ENCODE measurements around the gene RAP2A. TPM values are rescaled to one million over a fixed set of nuclear protein-coding genes. Genes with fewer than 3 reads are reported as not detected.
A peak's percentile ranks its signal among the peaks of the same experiment; 100 is the strongest.

The RAP2A gene
- total RNA-seq, 1 donor from 2014 or later, result 32.1 TPM

DNA sequence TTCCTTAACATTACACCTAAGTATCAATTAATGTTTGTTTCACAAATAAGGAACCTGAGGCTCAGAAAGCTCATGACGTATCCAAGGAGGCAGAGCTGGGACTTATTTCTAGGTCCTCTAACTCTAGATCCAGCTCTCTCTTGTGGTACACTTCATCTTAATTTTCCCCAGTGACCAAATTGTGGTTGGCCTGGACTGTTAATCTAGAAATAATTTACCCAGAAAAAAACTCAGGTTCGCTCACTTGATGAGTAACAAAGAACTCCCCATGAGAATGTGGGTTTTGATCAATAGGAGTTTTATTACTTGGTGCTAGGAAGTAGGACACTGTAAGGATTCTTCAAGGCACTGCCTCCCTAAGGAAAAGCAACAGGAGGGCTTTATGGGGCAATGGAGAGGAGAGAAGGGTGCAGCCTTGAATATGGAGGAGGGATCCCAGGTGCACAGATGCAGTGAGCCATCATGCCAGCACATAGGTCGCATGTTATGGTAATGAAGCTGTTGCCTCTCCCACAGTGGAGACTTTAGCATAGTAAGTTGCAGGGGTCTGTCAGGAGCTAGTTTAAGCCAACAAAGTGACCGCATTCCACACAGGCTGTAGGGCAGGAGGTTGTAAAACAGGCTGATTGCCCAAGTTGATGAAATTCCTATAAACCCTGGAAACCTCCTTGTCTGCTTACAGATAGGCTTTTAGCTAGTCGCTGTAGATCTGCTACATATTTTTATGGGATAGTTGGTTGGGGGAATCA is 14.7 kb downstream of the RAP2A start:
- DNase-seq (ENCODE audit: low read depth), result peak; percentile 91

DNA sequence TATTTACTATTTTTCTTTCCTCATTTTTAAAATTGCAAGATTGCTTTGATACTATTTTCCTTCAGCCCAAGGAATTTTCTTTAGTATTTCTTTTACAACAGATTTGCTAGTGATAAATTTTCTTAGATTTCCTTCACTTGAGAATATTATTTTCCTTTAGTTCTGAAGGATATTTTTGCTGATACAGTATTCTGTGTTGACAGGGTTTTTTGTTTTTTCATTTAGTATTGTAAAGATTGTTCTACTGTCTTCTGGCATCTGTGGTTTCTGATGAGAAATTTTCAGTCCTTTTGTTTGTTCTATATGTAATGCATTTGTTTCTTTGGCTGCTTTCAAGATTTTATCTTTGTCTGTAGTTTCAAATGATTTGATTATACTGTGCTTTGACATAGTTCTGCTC is 20.7 kb downstream of the RAP2A start:
- no peak for DNase-seq (ENCODE audit: low read depth)

- DNase-seq (ENCODE audit: low read depth), result no peak
These were observed 22.1 kb downstream of the RAP2A start for GRCh38 chr13:97456047-97456446.

DNA sequence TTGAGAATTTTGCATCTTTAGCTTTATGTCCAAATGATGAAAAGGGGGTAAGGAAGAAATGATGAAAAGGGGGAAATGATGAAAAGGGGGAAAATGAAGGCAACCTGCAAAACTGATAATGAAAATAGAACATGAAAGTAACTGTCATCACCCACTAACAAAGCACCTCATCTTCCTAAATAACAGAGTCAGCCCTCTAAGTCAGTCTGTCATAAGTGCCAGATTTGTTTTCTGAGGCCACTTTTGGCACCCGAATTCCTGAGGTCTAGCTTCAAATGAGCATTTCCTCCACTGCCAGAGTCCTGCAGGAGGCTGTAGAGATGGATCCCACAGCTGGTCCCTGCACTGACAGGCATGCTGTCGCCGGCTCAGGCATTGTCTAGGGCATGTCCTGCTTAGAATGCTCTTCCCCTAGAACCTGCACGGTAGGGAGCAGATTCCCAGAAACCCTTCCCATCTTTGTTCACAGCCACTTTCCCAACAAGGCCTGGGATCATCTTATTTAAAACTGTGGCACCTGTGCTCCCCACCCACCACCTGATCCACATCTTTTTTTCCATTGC is 25.3 kb downstream of the RAP2A start:
- no peak for DNase-seq (ENCODE audit: low read depth)

DNA sequence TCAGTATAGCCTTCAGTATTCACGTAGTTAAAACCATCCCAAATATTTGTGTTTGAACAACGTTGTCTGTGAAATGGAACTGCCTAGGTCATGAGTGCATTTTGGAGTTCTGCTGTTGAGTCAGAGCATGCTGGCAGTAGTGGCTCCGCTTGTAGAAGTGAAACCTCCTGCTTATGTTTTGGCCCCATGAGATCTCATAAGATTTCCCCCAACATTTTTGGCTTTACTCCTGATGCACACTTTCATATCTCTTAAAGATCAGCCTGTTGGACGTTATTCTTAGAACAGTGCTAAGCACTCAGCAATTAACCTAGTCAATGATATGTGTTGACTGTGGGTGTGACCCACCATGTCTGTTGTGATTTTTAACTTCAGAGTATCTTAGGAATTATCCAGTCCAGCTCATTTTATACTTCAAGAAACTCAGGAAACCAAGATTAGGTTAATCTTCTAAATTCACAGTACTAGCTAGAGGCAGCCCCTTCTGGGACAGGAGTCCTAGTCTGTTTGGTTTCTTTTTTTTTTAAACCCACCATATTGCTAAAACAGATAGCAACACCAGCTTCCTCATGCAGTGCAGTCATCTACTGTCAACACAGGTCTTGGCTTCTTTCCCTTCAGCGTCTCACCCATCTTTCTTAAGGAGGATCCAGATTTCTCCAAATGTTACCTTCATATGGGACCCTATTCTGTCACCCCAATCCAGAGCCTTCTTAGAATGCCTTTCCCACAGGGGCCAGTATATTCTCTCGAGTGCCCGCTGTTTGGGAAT is 26.2 kb downstream of the RAP2A start:
- no peak for DNase-seq (ENCODE audit: low read depth)

DNA sequence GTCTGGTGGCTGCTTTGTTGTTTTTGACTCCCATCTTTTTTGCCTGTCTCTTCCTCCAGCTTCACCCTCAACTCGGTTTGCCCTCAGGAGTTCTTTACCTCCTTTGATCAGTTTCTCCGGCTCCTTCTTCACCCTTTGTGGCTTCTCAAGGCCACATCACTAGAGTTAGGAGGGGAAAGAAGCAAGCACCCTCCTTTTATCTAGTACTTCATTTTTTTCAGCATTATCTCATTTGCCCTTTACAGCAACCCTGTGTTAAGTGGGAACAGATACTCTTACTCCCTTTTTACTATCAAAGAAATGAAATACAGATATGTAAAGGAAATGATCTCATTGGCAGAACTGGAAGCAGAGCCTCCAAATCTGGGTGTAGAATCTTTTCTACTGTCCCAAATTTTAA is 26.9 kb downstream of the RAP2A start:
- DNase-seq (ENCODE audit: low read depth), result no peak

DNA sequence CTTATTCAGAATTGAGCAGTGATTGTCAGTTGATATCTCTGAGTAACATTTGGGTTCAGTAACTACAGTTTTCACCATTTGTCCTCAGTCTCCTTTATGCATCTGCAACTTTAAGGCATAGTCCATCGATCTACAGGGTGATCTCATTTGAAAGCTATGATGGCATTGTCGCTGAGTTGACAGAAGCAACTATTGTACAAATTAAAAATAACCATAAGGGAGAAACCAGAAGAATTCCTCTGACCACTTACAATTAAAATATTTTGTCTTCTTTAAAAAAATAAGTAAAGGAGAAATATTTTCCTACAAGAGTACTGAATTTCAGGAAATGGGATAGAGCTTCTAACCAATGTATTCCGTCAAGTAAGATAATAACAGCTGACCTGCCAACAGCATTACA is 30.6 kb downstream of the RAP2A start:
- DNase-seq (ENCODE audit: low read depth), result no peak

DNA sequence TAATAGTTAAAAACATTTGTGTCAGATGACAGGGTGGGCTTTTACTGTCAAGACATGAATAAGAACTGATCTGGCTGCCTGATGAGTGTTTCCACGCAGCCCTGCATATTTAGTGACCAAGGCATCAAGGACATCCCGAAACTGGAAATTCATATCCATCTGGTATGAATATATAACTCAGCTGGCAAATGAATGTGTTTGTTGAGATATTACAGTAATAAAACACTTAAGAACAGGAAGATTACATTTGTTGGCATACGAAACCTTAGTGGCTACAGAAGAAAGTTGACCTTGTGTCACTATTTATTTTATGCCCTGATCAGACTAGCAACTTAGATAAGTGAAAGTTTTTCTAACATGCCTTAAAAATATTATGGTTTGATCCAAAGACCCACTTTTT is 32.8 kb downstream of the RAP2A start:
- no peak for DNase-seq (ENCODE audit: low read depth)

- DNase-seq (ENCODE audit: low read depth), result no peak
These were observed 34.4 kb downstream of the RAP2A start for GRCh38 chr13:97468331-97468730.

DNA sequence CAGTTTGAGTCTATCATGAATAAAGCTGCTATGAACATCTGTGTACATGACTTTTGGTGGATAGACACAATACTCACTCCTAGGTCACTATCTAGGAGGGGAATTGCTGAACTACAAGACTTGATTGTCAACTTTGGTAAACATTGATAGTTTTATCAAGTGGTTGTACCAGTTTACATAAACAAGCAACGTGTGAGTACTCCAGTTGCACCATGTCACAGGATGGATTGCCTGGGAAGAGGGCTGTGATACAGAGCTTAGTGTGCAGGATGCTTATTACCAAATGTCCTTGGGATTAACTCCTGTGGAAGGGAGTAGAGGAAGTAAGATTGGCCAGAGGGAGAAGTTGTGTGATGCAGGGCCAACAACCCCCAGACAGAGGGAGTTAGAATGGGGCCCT is 37.7 kb downstream of the RAP2A start:
- DNase-seq (ENCODE audit: low read depth), result no peak

GRCh38 chr13:97474349-97474980 is 40.5 kb downstream of the RAP2A start:
- DNase-seq (ENCODE audit: low read depth), result no peak

DNA sequence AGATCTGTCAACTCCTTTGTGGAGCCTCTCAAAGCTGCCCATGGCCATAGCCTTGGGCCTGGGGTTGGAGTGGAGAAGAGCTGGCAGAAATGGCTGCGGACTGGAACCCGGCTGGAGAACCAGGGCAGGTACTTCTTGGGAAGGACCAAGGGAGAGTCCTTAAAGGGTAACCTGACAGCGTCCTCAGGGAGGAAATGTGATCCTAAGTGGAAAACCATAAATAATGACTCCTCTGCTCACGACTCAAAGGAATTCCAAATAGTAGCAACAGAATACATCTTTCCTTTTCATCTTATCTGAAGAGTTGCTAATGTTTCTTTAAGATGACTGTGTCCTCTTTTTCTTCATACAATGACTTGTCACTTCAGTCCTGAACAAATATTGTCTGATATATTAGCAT is 41.0 kb downstream of the RAP2A start:
- no peak for DNase-seq (ENCODE audit: low read depth)

- DNase-seq (ENCODE audit: low read depth), result no peak
These were observed 43.9 kb downstream of the RAP2A start for GRCh38 chr13:97477844-97478243.

DNA sequence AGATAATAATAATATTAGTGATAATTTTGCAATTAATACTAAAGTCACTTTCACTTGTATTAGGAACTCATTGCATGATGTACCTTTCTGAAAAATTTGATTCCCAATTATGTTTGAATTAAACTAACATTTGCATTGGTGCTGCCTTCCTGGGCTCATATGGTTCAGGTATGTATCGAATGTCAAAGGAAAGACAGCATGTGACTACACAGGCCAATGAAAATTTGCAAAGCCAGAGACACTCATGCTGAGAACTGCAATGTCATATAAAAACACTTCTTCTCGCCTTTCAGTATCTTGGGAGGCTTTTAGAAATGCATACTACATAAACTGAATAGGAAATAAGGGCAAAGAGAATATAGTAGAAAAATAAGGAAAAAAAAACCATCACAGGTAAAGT is 44.3 kb downstream of the RAP2A start:
- no peak for DNase-seq (ENCODE audit: low read depth)

DNA sequence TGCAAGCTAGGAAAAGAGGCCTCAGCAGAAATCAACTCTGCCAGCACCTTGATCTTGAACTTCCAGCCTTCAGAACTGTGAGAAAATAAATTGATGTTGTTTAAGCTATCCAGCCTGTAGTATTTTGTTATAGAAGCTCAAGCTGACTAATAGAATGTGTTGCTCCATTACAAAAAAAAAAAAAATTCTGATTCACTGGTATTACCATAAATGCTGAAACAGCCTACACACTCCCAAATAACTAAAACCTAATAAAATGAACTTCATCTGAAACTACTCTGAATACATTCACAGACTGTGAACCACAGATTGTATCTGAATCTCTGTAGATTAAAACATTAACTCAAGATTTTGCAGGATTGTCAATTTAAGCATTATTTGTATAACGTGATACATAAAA is 49.5 kb downstream of the RAP2A start:
- no peak for DNase-seq (ENCODE audit: low read depth)

- no peak for DNase-seq (ENCODE audit: low read depth)
These were observed 50.3 kb downstream of the RAP2A start for GRCh38 chr13:97484301-97484700.

DNA sequence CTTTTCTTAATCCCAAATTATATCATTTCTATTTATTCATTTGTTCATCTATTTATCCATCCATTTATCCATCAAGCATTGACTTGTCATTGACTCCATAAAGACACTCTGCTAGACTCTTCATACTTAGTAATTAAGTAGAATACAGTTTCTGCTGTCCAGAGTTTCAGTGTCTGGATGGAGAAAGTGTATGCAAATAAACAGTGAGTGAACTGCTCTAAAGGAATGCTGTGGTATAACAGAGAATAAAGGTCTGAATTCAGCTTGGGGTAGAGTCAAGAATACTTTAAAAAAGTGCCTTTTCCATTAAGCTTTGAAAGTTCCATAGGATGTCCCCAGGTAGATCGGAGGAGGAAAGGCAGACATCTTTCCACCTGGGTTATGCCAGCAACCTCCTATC is 51.4 kb downstream of the RAP2A start:
- DNase-seq (ENCODE audit: low read depth), result no peak

GRCh38 chr13:97490702-97491307 is 56.8 kb downstream of the RAP2A start:
- no peak for DNase-seq (ENCODE audit: low read depth)

DNA sequence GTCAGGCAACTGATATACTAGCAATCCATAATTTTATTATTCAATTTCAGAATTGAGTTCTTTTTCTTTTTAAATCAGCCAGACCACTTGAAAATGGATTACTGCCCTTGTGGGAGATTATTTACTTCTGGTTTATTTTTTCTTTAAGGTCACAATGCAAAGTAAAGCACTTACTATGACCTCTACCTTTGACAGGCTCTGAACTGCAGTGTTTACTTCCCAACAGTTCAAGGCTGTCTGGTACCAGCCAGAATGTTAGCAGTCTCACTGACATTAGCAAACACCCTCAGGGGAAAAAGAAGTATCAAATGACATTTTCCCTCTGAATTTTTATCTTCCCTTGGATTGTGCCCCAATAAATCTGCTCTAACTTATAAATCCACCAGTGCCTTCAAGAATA is 57.5 kb downstream of the RAP2A start:
- no peak for DNase-seq (ENCODE audit: low read depth)

DNA sequence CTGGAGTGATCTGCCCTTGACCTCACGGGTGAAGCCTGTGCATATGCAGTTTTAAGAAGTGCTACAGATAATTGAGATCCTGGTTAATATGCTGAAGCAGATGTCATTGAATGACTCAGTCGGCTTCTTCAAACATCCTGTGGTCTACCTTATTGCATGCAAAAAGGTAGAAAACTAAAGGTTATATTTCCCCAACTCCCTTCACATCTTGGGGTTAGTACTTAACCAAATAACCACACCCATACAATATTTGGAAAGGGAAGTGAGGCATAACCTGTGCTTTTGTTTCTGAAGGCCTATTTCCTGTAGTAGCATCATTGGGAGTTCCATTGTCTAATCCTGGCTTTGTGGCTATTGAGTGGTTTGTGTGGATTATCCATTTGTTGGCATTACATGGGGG is 58.3 kb downstream of the RAP2A start:
- DNase-seq (ENCODE audit: low read depth), result no peak

DNA sequence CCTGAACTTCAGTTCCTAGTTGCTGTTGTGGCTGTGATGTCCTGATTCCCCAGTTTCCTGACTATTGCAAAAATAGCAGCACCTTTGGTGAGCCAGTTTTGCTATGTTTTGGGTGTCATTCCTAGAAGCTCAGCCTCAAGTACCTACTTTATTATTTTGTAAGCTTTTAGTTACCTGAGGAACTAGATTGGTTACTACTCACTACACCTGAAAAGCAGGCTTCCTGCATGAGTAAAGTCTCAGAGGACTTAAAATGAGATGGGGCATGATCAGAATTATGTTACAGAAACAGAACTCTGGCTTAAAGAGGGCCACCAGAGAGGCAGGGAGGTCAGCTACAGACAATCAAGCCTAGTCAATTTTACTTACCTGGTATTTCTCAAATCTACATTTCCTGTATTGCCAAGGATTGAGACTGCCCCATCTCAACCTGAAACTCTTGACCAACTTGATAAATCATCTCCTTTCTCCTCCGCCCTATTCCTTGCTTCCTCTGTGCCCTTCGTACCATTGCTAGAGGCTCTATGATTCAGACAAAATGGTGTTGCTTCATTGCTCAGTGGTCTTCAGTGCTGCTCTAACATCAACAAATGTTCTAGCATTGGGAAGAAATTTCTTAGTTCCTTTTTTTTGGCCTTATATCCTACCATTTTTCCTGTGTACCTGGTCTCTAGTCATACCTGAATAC is 58.9 kb downstream of the RAP2A start:
- DNase-seq (ENCODE audit: low read depth), result no peak

GRCh38 chr13:97493456-97493855 is 59.5 kb downstream of the RAP2A start:
- no peak for DNase-seq (ENCODE audit: low read depth)
